Cortex of kidney (tissue), 1 donor: ENCODE results near the gene SRP68.
"Not testable (repeated sequence)": the region's sequence is repeated elsewhere in the genome, so short reads cannot be mapped to it uniquely, and the experiment has no call there.

Experiments used
- DNase-seq: peaks from one replicate; lab custom pipeline; 2025; lab: John Stamatoyannopoulos, UW

The SRP68 gene

DNA sequence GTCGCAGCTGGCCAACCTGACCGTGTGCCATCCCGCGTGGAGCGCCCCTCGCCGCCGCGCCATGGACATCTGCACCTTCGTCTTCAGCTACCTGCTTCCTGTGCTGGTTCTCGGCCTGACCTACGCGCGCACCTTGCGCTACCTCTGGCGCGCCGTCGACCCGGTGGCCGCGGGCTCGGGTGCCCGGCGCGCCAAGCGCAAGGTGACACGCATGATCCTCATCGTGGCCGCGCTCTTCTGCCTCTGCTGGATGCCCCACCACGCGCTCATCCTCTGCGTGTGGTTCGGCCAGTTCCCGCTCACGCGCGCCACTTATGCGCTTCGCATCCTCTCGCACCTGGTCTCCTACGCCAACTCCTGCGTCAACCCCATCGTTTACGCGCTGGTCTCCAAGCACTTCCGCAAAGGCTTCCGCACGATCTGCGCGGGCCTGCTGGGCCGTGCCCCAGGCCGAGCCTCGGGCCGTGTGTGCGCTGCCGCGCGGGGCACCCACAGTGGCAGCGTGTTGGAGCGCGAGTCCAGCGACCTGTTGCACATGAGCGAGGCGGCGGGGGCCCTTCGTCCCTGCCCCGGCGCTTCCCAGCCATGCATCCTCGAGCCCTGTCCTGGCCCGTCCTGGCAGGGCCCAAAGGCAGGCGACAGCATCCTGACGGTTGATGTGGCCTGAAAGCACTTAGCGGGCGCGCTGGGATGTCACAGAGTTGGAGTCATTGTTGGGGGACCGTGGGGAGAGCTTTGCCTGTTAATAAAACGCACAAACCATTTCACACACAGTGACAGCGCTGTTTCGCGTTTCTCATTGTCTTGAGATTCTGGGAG is 4.7 kb upstream of the SRP68 start:
- no peak for DNase-seq

GRCh38 chr17:76076146-76076764 is 3.9 kb upstream of the SRP68 start:
- DNase-seq, result no peak

DNA sequence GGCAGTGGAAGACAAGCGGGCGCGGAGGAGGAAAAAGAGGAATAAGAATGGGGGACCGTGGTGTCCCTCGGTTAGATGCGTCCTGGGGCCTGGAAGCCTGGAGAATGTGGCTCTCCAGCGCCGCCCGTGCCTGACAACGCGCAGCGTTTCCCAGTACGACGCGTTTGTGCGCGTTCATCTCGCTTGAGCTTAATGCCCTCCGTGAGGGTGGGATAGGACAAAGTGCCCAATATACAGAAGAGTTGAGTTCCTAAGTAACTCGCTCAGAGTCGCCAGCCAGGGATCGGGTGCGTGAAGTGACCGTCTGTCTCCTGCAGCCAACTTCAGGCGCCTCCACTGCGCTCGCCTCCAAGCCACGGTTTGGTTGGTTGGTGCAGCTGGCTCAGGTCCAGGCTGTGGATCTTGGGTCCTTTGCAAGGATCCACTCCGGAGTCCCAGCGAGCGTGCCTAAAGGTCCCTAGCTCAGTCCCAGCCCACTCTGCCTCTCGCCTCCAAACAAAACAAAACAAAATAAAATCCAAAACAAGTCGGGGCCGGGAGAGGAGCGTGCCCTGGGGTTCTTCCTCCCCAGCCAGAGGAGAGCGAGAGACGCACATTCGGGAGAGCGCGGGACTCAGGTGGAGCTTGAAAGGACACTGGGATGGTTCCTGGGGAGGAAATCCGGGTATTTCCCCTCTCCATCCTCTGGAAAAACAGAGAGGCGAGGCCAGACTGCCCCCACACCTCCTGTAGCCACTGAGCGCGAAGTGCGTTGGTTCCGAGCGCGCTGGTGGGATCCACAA is 3.2 kb upstream of the SRP68 start:
- DNase-seq, result no peak

- DNase-seq, result no peak
These were observed 2.4 kb upstream of the SRP68 start, which contains the start of gene GALR2 for GRCh38 chr17:76074390-76075363. TSS of gene GALR2 (plus strand) at chr17:76074781. CDS start at chr17:76074884, 103 bp downstream.

DNA sequence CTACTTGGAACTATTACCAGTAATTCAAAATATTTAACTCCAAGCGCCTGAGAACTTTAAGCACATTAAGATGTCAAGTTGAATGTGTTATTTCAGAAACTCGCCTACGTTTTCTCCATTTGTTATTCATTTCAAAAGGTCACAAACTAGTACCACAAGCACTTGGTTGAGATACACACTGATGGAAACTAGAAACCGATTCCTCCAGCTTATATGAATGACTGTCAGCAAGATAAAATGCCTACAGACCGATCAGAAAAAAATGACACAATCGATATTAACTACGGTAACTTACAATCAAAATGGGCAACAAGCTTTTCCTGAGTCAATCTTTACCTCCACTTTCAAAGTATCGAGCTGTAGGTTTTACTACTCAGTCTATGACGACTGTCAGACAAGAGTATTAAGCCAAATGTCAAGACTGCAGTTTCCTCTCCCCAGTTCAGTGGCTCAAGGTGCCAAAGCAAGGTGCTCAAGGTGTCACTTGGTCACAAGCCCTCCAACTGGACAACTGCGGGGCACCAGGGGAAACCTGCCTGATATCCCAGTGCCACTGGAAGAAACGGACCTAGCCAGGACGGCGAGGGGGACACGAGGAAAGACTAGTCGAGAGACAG is 678 bp downstream of the SRP68 start:
- DNase-seq, result no peak

DNA sequence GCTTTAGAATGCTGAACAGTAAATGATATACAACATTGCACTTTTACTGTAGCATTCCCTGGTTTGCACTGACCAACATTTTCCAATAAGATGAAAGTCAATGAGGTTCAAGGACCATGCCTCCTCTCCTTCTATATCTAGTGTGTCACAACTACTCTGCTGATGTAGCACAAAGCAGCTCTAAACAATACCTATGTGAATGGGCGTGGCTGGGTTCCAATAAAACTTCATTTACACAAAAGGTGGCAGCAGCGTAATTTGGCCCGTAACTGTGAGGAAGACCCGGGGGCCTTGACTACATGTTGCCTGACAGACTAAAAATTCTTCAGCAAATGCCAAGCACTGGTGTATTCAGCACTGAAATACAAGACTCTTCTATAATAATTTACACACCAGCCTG is 6.5 kb downstream of the SRP68 start:
- no peak for DNase-seq

DNA sequence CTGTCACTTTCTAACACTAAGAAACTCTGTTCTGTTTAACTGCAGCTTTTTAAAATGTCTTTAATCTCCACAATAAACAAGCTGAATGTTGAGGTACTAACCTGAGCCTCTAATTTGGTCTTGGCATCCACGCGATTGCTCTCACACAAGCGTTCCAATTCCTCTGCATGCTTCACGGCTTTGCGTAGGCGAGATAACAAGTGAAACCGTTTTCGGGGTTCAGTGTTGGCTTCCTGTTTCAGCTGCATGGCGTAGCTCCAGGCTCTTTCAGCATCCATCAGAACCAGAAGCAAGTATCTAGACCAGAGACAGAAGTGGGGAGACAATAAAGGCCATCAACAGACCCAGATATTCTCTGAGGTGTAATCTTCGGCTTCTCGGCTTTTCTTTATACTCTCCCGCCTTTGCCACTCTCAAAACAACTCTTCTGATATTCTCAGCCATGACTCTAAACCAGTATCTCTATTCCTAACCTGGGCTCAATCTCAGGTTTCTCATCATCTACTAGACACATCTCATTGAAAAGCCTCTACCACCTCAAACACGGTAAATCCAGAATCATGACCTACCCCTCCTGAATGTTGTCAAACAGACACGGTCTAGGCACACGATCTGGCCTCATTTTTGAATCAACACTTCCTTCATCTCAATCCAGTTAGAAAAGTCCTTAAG is 8.3 kb downstream of the SRP68 start:
- DNase-seq, result no peak

DNA sequence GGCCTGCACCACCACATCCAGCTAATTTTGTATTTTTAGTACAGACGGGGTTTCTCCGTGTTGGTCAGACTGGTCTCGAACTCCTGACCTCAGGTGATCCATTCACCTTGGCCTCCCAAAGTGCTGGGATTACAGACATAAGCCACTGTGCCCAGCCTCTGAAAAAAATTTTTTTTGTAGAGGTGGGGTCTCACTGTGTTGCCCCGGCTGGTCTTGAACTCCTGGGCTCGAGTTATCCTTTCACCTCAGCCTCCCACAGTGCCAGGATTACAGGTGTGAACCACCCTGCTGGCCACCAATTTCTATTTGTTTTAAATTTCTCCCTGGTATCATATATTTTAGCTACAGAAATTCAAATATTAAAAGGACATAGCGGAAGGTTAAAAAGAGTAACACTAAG is 14.1 kb downstream of the SRP68 start:
- DNase-seq, result not testable (repeated sequence)

DNA sequence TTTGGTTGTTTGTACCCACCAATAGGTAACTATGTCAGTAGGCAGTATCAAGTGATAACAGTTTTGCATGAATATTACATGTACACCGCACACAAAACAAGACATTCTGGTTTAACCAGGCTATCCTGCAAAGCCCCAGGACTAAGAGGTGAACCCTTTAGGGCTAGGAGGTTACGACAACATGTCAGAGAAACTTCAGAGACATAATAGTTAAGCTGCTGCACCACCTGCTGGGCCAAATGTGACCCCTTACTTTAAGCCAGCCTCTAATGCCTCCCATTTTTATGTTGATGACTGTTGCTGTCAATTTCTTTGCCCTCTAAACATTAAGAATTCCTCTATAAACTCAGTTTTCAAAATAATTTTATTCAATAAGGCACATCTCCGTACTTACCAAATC is 15.4 kb downstream of the SRP68 start:
- DNase-seq, result no peak

DNA sequence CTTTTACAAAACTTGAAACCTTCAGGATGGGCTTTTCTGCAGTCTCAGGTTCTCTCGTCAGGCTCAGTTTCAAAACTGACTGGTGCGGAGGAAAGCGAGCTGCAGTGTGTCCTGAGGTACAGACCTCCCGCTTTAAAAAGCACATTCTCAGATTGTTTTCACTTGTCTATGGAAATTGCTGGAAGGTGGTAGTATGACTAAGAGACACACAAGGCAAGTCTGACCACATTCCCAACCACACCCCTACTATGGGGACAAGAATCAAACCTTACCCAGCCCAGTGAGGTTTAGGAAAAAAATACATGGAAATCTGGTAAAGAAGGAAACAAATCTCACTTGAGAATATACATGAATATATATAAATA is 18.2 kb downstream of the SRP68 start:
- no peak for DNase-seq

- no peak for DNase-seq
These were observed 18.8 kb downstream of the SRP68 start for GRCh38 chr17:76053246-76054111.

- no peak for DNase-seq
These were observed 20.8 kb downstream of the SRP68 start for GRCh38 chr17:76051561-76051960.

GRCh38 chr17:76050538-76051467 is 21.5 kb downstream of the SRP68 start:
- no peak for DNase-seq

GRCh38 chr17:76049836-76050537 is 22.3 kb downstream of the SRP68 start:
- no peak for DNase-seq

GRCh38 chr17:76049239-76049638 is 23.1 kb downstream of the SRP68 start:
- DNase-seq, result no peak

DNA sequence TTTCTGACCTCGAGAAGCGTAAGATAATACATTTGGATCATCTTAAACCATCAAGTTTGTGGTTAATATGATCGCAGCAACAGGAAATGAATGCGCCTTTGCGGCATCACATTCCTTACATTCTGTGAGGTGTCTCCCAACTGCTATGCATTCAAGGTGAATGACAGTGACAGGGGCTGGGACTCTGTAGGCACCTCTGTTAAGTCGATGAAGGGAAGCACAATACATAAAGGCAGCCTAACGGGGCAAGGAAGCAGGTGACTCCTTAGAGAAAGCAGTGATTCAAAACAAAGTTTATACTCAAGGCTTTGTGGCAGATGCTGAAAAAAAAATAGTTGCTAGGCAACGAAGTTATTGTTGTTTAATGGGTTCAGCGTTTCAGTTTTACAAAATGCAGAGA is 23.6 kb downstream of the SRP68 start:
- DNase-seq, result no peak

DNA sequence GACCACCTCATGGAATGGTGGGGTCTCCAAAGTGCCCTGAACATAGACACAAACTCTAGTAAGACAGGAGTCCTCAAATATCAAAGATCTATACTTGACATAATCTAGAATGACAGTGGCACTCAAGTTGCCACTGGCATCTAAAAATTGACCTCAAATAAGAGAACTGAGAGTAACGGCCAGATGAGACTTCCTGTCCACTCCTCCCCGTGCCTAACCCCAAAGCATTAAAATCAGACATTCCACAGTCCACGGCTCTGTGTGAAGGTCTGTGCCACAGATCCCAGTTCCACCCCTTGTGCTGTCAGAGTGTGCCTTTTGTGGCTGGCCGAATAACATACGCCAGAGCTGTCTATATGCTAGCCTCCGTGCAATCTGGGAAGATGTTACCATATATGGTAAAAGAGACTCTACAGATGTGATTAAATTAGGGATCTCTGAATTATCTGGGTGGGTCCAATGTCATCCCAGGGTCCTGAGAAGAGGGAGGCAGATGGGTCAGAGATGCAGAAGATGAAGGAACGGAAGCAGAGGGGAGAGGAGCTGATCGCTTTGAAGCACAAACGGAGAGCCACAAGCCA is 24.2 kb downstream of the SRP68 start:
- no peak for DNase-seq

- DNase-seq, result no peak
These were observed 26.3 kb downstream of the SRP68 start for GRCh38 chr17:76046064-76046463.
